Left colon (tissue), 2 donors: ENCODE results near the gene SLX9. TPM values are rescaled to one million over a fixed set of nuclear protein-coding genes. Genes with fewer than 3 reads are reported as not detected.

Experiments
- ATAC-seq: fragments of 200-7000 bp; cut with Tn5 transposase; one replicate; pipeline ENCODE4 v1.9.1; 2020; ENCODE audit warnings: mild to moderate bottlenecking, moderate library complexity
- DNase-seq, 2 donors: peaks; one replicate each; pipeline ENCODE4 v3.0.0-alpha.2; 2020
- intact Hi-C, 2 donors: fragments of 100-400 bp; cut with DNase I in 1 of 2; cut with micrococcal nuclease in 1 of 2; formaldehyde crosslinking; loops; one replicate each; pipeline versions ENCODE4 v1.11.2 to v1.14.0; 2022; cut with DNase I, micrococcal nuclease
- total RNA-seq, 2 donors: library from RNA; stranded (reverse); fragmentation: NEBNext Ultra II Directional; extraction: Animal tissue kit (Norgen Biotek cat#: 25700); gene quantifications; one replicate each; pipeline ENCODE4 v1.2.1, GENCODE V29; 2021
- donor health status: DM: no; HTN: no; CAD: no.
- donor health status: DM: yes; HTN: yes; CAD: no.

The SLX9 gene
- total RNA-seq, 2 donors from 2014 or later, result 22.3 to 30.5 TPM

DNA sequence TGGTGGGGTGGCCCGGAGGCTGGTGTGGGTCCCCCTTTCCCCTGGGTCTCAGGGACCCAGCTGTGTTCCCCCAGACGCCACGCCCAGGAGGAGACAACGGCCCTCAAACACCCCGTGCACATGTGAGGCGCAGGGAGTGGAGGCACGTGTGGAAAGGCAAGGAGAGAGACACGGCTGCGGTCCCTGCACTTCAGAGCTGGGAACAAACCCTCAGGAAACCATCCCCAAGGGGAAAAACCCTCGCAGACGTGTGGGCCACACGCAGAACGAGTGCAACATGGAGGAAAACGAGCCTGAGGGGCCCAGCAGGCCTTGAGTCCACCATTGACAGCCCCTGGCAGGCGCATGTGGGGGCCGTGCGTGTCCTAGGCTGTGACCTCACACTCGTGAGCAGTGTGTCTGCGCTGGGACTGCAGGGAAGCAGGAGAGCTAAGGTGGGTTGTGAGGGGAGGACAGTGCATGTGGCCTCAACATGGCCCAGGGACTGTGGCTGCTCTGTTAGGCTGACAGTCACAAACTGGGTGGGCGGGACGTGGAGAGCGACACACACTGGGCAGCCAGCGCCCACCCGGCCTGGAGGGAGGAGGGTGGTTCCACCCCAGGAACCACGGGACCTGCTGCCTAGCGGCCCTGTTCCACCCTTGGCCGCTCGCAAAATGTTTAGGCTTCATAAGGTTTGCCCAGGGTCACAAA lies 39.1 kb upstream of the SLX9 start:
- ATAC-seq (no peak), DNase-seq (no peak)
- intact Hi-C loops, result no loop called here

DNA sequence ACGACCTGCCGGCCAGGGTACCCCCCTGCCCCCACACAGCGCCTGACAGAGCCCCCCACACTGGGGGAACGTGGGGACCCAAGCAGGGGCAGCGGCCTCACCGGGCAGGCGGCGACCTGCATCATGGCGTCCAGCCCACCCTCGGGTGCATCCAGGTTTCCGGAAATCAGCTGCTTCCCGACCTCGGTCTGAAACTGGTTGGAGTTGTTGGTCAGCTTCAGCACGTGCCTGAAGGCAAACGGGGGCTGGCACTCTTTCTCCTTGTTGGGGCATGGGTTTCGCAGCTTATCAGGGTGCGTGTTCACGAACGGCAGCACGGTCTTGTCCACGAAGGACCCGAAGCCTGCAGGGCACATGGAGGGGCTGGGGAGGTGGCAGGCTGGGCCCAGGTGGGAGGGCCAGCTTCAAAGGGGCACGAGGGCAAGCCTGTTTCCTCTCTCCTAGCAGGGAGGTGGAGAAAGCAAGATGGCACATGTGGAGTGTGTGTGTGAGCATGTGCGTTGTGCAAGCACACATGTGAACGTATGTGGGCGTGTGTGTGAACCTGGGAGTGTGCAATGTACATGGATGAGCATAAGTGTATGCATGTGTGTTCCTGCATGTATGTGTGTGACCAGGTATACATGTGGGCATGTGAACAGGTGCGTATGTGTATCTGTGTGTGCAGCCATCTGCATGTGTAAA lies 38.3 kb upstream of the SLX9 start:
- DNase-seq (no peak), ATAC-seq (no peak)
- intact Hi-C loops, result no loop called here

DNA sequence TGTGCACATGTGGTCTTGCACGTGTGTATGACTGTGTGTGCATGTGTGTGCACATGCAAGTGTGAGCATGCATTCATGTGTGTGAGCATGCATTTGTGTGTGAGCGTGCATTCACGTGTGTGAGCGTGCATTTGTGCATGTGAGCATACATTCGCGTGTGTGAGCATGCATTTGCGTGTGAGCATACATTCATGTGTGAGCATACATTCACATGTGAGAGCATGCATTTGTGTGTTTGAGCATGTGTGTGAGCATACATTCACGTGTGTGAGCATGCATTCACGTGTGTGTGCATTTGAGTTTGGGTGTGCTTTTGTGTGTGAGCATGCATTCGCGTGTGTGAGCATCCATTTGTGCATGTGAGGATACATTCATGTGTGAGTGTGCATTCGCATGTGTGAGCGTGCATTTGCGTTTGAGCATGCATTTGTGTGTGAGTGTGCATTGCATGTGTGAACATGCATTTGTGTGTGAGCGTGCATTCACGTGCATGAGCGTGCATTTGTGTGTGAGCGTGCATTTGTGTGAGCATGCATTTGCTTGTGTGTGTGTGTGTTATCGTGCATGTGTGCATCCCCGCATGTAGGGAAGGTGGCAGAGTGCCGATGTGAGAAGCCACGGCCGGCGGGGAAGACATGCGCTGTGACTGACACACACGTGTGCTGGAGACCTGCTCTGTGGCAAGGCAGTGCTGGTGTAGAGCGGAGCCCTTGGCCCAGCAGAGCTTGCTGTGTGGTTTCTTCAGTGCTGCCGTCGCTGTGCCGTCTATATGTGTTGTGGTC lies 37.4 kb upstream of the SLX9 start:
- DNase-seq (no peak), ATAC-seq (no peak)
- intact Hi-C loops, result no loop called here

DNA sequence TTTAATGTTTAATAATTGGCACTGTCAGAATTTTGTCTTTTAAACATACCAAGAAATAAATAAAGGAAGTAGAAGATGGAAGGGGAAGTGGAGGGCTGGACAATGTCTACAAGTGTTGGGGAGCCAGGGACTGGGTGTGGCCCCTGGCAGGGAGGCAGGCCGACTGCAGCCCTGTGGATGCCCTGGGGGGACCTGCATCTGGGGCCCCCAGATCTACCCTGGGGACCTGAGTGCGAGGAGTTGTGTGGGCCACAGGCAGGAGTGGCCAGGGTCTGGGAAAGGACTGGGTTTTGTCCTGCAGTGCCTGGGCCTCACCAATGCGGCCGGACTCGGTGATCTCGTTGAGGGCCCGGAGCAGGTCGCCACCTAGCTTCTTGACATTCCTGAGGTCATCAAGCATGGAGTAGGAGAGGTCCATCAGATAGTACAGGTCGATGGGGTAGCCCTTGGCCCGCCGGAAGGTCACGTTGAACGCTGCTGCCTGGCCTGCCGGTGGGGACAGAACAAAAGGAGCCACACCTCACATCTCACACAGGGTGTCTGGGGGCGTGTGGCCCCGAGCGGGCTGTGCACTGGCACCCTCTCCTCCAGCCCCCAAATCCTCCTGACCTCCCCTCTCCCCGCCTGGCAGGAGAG lies 36.7 kb upstream of the SLX9 start:
- no peak for DNase-seq
- intact Hi-C loops, result no loop called here
- no peak for ATAC-seq

DNA sequence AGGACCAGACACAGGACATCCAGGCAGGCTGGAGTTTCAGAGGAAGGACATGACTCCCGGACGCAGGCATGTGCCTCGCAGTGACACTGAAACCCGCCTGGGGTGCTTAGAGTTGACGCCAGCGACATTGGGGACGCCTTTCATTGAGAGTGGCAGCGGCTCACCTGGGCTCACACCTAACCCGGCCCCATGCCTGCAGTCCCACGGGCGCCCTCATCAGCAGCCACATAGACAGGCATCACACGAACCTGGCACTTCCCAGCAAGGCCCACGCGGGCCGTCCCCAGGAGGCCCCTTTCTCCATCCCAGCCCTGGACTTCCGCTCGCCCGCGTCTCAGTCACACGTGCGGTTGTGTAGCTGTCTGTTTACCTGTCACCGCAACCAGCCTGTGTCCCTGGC lies 36.1 kb upstream of the SLX9 start:
- DNase-seq, result no peak
- no peak for ATAC-seq

DNA sequence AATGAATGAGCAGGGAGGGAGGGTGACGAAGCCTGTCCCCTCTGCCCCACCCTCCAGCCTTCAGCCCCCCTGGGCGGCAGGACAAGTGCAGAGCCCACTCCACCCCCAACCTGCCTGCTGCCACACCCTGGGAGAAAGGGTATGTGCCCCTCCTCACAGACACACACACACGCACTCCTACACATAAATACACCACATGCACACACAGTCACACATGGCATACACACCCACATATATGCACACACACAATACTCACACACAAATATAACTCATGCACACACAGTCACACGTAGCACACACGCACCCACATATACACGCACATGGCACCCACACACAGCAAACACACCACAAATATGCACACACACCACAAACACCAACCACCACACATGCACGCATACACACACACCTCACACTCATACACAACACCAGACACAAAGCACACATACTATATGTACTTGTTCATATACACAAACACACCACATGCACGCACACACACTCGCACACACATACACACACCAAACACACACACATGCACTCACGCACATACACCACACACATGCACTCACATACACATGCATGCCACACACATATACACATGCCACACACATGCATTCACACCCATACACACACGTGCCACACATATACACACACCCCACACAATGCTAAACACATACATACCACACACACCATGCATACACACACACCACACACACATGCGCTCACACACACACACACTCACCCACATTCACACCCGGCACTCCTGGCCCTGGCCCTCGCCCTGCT lies 35.5 kb upstream of the SLX9 start:
- intact Hi-C loops, result no loop called here
- no peak for DNase-seq
- ATAC-seq, result no peak

More for the DNA sequence above, 36.1 kb upstream of the SLX9 start:
- intact Hi-C loops, result no loop called here

DNA sequence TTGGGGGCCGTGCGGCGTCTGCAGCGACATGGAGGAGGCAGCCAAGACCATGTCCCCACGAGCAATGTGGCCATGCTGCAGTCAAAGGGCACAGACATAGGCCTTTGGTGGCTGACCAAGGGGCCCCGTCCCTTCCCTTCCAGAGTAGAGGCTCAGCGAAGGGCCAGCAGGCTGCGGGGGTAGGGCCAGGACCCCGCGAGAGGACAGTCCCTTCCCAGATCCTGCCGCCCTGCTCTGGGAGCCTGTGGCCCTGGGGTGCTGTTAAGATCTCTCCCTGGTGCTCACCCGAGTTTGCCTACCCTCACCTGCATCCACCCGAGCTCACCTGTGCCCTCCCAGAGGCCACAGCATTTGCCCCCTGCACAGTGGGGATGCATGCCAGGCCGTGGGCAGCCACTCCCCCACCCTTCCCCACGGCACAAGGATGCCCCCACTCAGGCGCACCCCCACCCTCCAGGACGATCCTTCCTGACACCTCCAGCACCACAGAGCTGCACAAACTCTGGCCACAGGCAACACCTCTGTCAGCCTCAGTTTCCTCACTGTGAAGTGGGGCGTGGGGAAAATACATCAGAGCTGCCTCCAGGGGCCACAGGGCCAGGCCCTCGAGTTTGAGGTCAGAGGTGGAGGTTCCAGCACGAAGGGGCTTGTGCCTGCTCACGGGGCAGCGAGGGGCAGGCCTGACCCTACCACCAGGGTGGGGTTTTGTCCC lies 34.7 kb upstream of the SLX9 start:
- intact Hi-C loops, result no loop called here
- DNase-seq, result no peak
- ATAC-seq, result no peak

DNA sequence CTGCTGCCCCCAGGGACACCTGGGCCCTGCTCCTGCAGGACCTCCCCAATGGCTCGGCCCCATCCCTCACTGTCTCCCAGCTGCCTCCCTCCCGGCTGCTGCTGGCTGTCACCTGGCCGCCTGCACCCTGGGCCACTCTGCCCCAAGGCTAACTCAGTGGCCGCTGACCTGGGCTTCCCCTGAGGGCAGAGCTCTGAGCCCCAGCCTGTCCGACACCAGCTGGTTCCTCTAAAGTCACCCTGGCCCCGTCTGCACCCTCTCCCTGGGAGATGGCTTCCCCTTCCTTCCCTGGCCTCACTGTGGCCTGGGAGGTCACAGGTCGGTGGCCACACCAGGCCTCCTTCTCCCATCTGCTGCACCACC lies 34.1 kb upstream of the SLX9 start:
- ATAC-seq (no peak), DNase-seq (no peak)

DNA sequence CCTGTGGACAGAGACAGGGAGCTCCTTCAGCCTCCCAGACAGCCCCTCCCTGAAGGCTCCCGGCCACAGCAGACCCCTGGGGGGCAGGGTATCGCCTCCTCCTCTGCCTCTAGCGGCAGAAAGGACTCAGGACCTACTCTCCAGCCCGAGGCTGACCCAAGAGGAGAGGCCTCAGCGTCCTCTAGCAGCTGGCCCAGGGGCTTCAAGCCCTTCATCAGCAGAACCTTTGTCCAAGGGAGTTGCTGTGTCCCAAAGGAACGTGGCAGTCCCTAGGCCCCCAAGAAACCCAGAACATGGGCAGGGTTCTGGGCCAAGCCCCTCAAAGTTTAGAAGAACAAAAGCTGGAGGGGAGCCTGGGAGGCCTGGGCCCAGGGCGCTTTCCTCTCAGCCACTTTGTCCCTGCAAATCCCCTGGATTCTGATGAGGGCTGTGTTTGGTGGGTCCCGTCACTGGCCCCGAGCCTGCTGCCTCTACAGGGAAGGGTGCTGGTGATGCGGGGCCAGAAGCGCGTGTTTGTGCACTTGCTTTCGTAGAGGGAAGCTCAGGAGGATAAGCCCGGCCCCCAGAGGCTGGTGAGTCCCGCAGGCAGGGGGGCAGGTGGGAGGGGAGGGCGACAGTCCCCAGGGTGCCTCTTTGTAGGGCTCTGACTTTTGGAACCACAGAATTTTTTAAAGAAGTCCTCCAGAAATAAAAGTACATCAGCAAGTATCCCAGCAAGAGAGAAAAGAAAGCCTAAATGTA lies 32.4 kb upstream of the SLX9 start:
- no peak for DNase-seq
- no peak for ATAC-seq
- intact Hi-C loops, result no loop called here

More for the DNA sequence above, 34.1 kb upstream of the SLX9 start:
- intact Hi-C loops, result no loop called here

DNA sequence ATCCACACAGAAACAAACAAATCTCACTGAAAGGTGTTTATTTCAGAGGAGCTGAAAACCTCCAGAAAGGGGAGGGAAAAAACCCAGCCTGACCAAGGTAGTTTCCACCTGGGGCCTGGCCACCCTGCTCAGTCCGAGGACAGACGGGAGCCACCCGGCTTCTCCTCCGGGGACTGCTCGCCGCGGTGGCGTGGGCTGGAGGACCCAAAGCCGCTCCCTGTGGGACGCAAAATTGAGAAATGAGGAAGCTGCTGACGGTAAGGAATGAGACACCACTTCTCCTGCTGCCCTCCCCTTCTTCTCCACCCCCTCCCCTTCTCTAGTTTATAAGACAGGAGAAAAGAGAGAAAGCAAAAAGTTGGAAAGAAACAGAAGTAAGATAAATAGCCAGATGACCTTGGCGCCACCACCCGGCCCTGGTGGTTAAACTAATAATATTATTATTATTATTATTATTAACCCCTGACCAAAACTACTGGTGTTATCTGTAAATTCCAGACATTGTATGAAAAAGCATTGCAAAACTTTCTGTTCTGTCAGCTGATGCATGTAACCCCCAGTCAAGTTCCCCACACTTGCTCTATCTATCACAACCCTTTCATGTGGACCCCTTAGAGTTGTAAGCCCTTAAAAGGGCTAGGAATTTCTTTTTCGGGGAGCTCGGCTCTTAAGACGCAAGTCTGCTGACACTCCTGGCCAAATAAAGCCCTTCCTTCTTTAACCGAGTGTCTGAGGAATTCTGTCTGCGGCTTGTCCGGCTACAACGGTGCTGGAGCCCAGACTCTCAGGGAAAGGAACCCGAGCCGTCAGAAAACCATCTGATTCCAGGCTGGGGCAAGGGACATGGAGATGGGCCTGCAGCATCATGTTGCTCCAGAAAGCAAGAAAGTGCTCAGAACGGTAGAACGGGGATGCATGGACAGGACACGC lies 31.6 kb upstream of the SLX9 start:
- DNase-seq (no peak), ATAC-seq (no peak)
- intact Hi-C loops, result no loop called here

DNA sequence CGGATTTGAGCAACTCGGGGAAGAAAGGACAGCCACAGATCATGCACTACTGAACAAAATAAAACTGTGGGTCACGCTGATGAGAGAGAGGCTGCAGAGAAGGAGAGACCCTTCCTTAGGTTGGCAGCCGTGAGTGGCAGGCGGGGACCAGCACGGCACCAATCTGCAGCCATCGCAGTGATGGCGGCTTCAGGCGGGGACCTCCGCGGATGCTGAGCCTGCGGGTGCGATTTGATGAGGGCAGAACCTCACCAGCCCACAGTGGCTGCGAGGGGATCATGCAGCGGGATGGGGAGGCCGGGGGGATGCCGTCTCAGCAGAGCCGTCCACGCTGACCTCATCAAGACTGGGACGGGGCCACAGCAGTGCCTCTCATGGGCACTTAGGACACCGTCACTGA lies 30.9 kb upstream of the SLX9 start:
- no peak for ATAC-seq
- DNase-seq, result no peak
- intact Hi-C loops, result no loop called here

DNA sequence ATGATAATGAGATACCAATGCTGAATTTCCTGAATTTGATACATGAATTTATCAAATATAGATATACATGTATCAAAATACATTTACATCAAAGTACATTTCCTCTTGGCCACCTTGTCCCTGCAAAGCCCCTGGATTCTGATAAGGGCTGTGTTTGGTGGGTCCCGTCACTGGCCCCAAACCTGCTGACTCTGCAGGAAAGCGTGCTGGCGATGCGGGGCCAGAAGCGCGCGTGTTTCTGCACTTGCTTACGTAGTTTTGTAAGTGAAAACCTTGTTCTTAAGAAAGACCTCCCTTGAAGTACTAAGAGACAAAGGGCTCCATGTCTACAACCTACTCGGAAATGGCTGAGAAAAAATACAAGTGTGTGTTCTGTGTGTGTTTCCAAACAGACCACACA lies 30.1 kb upstream of the SLX9 start:
- DNase-seq (no peak), ATAC-seq (no peak)
- intact Hi-C loops, result no loop called here

DNA sequence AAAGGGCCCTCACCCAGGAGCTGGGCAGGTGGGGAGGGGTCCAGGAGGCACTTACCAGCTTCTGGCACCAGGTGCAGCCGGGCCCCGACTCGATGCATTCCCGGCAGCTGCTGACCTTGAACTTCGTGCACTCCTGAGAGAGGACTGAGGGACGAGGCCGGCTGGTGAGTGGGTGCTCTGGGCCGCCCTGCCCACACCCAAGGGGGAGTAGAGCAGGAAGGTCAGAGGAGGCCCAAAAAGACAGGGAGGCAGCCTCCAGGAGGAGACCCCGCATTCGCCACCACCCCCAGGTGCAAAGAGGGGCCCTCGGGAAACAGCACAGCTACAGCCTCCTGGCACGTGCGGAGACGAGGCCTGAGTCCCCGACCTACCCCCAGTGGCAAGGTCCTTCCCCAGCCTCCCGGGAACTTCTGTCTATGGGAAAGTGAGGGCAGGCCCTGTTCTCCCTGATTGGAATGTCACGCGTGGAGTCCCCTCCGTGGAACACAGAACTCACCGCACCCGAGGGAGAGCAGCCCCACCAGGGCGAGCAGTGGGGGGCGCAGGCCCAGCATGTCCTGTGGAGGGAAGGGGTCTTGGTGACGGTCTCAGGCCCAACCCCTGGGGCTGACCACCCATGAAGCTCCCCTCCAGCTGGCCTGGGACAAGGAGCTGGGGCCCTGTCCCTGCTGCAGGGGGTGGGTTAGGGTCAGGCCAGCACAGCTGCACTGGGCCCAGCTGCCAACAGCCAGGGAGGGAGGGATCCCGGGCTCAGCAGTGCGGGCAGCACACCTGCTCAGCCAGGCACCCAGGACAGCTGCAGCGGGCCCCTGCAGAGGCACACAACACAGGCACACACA lies 29.4 kb upstream of the SLX9 start:
- peak; percentile 6 for ATAC-seq
- intact Hi-C loops, result no loop called here

DNA sequence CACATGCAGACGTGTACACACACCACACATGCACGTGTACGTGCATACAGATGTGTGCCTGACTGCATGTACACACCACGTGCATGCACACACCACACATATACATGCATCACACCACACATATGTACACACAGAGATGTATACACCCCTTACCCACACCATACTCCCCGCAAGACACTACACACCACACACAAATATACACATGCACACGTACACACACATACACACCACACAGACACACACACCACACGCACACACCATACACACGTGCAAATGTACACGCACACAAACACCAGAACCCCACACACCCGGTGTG lies 28.8 kb upstream of the SLX9 start:
- DNase-seq (no peak), ATAC-seq (no peak)
- intact Hi-C loops, result no loop called here

More for the DNA sequence above, 29.4 kb upstream of the SLX9 start:
- DNase-seq, result no peak

DNA sequence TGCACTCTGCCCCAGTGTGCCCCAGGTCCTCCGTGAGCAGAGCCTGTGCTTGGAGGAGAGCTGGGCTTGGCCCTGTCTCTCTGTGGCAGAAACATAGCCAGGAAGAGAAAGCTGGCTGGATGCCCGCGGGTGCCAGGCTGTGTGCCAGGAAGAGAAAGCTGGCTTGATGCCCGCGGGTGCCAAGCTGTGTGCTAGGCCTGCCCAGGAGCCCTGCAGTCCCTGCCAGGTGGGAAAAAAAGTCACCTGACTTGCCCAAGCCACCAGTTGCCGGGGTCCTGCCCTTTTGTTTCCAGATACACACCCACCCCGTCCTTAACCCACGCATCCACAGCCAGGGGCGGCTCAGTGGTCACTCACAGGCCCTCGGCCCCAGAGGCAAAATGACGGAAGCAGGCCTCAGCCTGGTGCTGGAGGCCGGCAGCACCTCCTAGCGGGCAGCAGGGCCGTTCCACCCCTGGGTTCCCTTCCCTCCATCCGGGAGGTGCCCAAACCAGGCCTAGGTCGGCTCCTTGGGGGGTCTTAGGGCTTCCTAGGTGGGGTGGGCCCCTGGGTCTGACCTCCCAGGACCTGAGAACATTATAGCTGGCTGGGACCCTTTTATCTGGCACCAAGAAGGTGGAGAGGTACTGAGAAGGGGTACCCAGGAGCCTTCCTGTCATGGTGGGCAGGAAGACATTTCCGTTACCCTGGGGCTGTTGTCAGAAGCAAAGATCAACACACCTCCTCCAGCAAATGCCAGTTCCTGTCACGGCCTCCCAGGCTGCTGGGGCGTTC lies 28.3 kb upstream of the SLX9 start:
- peak; percentile 80 to 91 for DNase-seq
- intact Hi-C loops, result no loop called here
- peak; percentile 84 for ATAC-seq
